Measurements from ENCODE around the gene MICAL2.

MICAL2 gene

DNA sequence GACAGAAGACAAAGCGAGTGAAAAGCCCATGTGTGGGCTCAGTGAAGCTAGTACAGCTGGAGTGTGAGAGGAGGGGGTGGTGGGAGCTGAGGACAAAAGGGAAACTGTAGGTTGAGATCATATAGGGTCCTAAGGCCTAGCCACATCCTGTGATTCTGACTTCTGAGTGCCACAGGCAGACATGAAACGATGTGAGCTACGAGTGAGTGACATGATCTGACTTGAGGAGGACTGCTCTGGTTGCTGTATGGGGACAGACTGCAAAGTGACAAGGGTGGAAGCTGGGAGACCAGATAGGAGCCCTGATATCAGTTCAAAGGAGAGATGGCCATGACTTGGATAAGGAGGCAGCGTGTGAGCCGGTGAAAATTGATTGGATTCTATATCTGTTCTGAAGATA, 85.4 kb downstream of the MICAL2 start:
- no peak for TF ChIP-seq JUND (IDR thresholded peaks at IDR 0.05; ENCODE audit: low read depth)
- DNase-seq (ENCODE audit: low read depth in 1 of 2, low spot score in 1 of 2): no peak
- in situ Hi-C loops (cut with HindIII; ENCODE audit: low pct_unique_long_range_greater_than_20kb, low sequenced_read_pairs): no loop called here

DNA sequence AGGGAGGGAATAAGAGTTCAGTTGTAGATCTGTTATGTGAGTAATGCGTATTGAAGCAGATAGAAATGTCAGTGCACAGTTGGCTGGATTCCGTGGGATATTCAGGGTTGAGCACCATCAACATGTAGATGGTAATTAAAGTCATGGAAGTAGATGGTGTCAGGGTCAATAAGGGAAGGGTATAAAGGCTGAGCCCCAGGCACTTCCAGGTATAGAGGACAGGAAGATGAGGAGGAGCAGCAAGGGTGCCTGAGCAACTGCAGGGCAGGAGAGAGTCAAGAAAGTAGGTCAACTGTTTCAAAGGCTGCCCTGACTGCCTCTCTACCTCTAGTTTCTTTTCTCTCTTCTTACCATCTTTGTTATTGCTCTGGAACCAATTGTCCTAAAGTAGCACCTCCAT, 85.9 kb downstream of the MICAL2 start:
- in situ Hi-C loops (cut with HindIII; ENCODE audit: low pct_unique_long_range_greater_than_20kb, low sequenced_read_pairs): no loop called here
- TF ChIP-seq JUND (IDR thresholded peaks at IDR 0.05; ENCODE audit: low read depth): no peak
- no peak for DNase-seq (ENCODE audit: low read depth in 1 of 2, low spot score in 1 of 2)

DNA sequence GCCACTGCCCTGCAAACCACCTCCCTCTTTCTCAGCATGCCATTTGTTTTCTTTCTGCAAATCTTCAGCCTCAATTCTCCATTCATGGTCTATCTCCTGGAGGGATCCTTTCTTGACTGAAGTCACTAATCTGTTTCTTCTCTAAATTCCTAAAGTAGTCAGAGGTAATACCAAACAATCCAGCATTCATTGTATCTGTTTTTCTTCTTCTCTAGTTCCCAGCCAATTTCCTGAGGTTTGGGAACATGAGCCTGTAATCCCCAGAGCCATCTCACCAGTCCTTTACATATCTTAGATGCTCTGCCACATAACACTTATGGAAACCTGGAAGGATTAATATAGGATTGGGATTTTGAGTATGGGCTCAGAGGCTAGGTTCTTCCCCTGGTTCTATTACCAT, 86.5 kb downstream of the MICAL2 start:
- DNase-seq (ENCODE audit: low read depth in 1 of 2, low spot score in 1 of 2): no peak
- in situ Hi-C loops (cut with HindIII; ENCODE audit: low pct_unique_long_range_greater_than_20kb, low sequenced_read_pairs): no loop called here
- no peak for TF ChIP-seq JUND (IDR thresholded peaks at IDR 0.05; ENCODE audit: low read depth)

DNA sequence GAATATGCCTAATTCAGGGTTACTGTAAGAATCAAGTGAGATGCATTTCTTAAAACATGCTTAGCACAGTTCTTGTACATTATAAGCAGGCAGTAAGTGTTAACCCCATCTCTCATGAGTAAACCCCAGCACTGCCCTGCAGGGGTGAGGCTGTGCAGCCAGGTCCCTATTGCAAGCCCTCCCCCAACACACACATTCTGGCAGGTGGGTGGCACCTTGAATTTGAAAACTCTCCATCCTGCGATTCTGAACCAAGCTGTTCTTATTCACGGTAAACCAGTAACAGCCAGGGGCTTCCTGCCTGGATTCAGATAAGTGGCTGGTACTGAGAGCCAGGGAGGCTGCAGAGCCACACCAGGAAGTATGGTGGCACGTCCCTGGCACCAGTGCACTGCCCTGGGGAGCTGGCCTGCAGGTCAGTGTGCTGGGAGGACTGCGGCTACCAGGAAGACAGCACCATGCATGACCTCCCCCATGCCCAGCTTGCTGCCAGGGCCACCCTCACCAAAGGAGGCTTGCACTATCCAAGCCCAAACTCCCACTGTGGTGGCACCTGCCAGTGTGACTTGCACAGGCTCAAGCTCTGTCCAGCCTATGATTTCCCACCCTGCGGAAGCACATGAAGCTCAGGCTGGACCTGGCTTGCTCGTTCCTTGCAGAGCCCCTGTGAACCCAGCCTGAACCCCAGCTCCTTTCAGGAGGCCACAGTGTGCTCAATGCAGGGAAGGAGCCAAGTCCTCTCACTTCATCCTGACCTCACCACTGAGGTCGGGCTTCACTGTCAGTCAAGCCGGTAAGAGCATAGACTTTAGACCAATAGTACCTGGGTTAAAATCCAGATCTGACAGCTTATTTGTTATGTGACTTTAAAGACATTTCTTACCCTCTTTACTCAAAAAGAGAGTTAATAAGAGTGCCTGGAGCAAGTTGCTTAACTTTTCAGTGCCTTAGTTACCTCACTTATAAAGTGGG, 88.1 kb downstream of the MICAL2 start:
- no peak for DNase-seq (ENCODE audit: low read depth in 1 of 2, low spot score in 1 of 2)
- no peak for TF ChIP-seq JUND (IDR thresholded peaks at IDR 0.05; ENCODE audit: low read depth)
- in situ Hi-C loops (cut with HindIII; ENCODE audit: low pct_unique_long_range_greater_than_20kb, low sequenced_read_pairs): no loop called here

DNA sequence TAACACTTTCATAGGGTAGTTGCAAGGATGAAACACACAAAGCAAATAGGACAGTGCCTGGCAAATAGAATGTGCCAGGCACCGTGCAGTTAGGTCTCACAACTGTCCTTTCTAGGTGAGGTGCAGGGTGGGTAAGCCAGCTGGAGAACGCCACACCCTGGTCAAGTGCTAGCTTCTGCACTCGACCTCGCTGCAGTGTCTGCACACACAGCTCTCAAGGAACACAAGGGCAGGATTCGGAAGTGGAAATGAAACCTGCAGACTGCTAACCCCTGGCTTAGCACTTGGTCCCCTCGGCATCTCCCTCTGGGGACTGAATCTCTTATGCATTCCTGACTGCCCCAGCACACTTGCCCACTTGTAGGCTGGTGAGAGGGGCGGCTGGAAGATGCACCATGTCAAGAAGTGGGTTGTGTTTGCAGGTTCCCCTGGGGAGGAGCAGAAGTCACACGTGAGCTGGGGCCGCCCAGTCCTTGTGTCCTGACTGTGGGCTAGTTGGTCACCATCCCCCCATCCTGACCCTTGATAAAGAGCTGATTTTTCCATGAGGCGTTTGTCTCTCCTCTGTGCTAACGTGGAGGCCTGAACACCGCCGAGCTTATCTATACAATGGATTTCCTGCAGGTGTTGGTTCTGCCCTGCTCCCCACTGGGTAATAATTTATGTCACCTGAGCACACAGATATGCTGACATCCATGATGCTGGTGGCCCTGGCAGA, 89.0 kb downstream of the MICAL2 start:
- TF ChIP-seq JUND (IDR thresholded peaks at IDR 0.05; ENCODE audit: low read depth): no peak
- in situ Hi-C loops (cut with HindIII; ENCODE audit: low pct_unique_long_range_greater_than_20kb, low sequenced_read_pairs): no loop called here
- no peak for DNase-seq (ENCODE audit: low read depth in 1 of 2, low spot score in 1 of 2)

DNA sequence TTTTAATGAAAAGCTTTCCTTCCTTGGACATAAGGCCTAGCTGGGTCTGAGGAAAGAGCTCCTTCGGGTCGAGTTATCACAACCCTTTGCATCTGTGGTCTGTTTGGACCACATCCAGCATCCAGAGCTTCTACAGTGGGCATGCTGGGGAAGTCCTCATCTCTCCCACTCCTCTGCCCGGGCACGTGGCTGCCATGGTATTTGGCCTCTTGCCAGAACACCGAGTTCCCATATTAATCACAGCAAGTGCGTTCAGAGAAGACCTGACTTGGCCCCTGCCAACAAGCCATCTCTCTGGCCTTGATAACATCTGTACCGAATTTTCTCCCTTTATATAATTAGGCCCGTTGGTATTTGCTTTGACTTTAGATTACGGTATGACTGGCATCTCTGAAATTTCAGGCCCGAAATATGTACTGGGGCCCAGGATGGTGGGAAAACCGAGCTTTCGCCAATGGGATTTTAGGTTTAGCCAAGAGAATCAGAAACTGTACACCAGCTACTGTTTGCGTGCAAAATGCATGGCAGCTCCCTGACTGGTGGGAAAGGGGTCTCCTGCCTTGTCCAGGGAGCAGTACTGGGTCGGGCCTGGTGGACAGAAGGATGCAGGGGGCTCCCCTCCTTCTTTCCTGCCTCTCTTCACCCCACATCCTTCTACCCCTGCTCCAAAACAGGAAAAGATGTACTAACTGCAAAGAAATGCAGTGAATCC, 90.0 kb downstream of the MICAL2 start:
- no peak for DNase-seq (ENCODE audit: low read depth in 1 of 2, low spot score in 1 of 2)
- no peak for TF ChIP-seq JUND (IDR thresholded peaks at IDR 0.05; ENCODE audit: low read depth)
- in situ Hi-C loops (cut with HindIII; ENCODE audit: low pct_unique_long_range_greater_than_20kb, low sequenced_read_pairs): no loop called here

DNA sequence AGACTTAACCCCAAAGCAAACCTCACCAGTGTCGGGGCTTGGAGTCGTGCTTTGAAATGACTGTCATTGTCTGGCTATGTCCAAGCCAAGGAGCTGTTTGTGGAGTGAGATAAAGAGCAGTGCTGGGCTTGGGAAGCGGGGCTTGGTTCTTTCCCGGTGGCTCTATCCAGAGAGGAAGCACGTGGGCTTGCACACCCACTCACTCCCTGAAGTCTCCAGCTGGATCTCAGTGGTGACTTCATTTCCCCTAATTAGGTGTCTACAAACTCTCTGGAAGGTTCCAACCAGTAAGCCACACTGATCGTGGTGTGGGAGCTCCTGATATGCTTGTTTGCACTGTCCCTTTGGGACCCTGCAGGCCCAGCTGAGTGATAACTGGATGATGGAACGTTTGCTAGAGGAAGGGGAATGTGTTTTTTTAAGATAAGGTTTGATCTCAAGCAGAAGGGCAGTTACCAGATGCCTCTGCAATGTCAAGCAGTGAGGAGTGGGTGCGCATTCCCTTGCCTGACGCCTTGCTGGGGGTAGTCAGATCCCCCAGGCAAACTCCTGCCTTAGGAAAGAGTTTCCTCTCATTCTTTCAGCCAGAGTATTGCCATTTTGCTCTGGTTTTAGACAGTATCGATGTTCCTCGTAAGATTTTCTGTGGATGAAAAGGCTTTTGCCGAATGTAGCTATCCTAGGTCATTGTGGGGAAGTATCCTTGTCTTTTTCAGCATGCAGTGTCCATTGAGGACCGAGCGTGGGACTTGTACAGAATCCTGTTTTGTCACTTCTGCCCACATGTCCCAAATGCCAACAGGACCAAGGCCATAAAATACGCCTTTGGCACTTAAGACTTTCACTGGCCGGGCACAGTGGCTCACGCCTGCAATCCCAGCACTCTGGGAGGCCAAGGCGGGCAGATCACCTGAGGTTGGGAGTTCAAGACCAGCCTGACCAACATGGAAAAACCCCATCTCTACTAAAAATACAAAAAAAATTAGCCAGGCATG, 90.9 kb downstream of the MICAL2 start:
- in situ Hi-C loops (cut with HindIII; ENCODE audit: low pct_unique_long_range_greater_than_20kb, low sequenced_read_pairs): no loop called here
- DNase-seq (ENCODE audit: low read depth in 1 of 2, low spot score in 1 of 2): no peak
- TF ChIP-seq JUND (IDR thresholded peaks at IDR 0.05; ENCODE audit: low read depth): no peak

DNA sequence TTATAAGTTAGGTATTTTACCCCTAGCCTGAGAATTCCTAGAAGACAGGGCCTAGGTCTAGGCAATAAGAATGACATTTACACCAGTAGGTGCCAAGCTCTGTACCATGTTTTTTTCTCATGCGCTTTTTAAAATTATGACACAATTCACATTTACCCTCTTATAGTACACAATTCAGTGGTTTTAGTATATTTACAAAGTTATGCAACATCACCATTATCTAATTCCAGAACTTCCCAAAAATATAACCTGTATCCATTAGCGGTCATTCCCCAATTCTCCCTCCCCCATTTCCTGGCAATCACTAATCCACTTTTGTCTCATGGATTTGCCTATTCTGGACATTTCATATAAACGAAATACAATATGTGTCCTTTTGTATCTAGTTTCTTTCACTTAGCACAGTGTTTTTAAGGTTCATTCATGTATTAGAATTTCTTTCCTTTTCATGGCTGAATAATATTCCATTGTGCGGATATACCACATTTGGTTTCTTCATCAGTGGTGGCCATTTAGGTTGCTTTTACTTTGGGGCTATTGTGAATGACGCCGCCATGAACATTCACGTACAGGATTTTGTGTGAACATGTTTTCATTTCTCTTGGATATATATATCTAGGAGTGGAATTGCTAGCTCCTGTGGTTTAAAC, 92.4 kb downstream of the MICAL2 start:
- no peak for DNase-seq (ENCODE audit: low read depth in 1 of 2, low spot score in 1 of 2)
- TF ChIP-seq JUND (IDR thresholded peaks at IDR 0.05; ENCODE audit: low read depth): no peak
- in situ Hi-C loops (cut with HindIII; ENCODE audit: low pct_unique_long_range_greater_than_20kb, low sequenced_read_pairs): no loop called here

DNA sequence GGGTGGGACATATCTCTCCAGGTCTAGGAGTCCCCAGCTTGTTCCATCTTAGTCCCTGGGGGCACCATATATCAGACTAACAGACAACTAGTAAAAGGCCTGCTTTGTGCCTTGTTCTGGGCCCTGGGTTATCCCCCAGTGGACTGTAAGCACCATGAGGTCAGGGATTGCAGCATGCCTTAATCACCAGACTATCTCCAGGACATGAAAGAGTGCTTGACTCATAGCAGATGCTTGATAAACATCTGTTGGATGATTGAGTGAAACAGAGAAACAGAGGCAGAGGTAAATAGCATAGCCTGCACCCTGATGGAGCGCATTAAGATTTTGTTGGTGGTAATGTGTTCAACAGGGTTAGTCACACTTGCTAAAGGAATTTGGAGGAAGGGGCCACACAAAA, 94.1 kb downstream of the MICAL2 start:
- TF ChIP-seq JUND (IDR thresholded peaks at IDR 0.05; ENCODE audit: low read depth): no peak
- DNase-seq (ENCODE audit: low read depth in 1 of 2, low spot score in 1 of 2): no peak
- in situ Hi-C loops (cut with HindIII; ENCODE audit: low pct_unique_long_range_greater_than_20kb, low sequenced_read_pairs): no loop called here

DNA sequence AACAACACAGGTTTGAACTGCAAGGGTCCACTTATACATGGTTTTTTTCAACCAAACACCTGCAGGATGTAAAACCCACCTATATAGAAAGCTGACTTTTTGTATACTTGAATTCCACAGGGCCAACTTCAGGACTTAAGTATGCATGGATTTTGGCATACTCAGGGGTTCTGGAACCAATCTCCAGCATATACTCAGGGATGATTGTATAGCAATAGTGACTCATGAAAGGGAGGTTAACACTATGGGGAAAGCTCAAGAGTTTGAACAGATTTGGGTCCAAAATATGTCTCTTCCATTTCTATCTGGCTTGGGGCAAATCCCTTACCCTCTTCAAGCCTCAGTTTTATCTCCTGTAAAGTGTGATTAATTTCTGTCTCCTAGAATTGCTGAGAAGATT, 94.9 kb downstream of the MICAL2 start:
- TF ChIP-seq JUND (IDR thresholded peaks at IDR 0.05; ENCODE audit: low read depth): no peak
- no peak for DNase-seq (ENCODE audit: low read depth in 1 of 2, low spot score in 1 of 2)
- in situ Hi-C loops (cut with HindIII; ENCODE audit: low pct_unique_long_range_greater_than_20kb, low sequenced_read_pairs): no loop called here

DNA sequence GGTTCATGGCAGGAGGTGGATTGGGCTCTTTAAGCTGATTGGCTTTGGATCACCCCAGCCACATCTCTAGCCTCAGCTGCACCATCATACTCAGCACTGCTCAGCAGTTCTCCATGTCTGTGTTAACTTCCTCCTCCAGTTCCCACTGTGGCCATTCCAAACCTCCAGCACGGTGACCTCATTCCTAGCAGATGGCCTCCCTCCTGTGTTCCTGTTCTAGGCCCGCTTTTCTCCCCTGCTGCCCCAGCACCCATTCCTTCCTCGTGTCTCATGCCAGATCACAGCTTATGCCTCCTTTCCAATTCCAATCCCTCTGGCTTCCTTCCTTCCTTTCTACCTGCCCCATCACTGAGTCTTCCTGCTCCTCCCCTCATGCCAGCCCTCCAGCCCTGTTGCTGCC, 96.1 kb downstream of the MICAL2 start:
- TF ChIP-seq JUND (IDR thresholded peaks at IDR 0.05; ENCODE audit: low read depth): no peak
- in situ Hi-C loops (cut with HindIII; ENCODE audit: low pct_unique_long_range_greater_than_20kb, low sequenced_read_pairs): no loop called here
- no peak for DNase-seq (ENCODE audit: low read depth in 1 of 2, low spot score in 1 of 2)

Data from T47D (cell line).